ENCODE results near the gene CDKAL1. TPM values are rescaled to one million over a fixed set of nuclear protein-coding genes. Genes with fewer than 3 reads are reported as not detected.

Gene CDKAL1
- total RNA-seq, 3 donors from 2014 or later = 13.0 to 27.2 (median 18.0) TPM

- no peaks in the 10 kb centered on the region for H3K4me1 ChIP-seq
- no peaks in the 10 kb centered on the region for H3K27me3 ChIP-seq
- no peak overlapping the region for H3K4me3 ChIP-seq
- no peak for TF ChIP-seq CTCF (IDR thresholded peaks at IDR 0.05)
- no peak for TF ChIP-seq POLR2A (IDR thresholded peaks at IDR 0.05)
- TF ChIP-seq POLR2AphosphoS5 (IDR thresholded peaks at IDR 0.05) = no peak
- DNase-seq (ENCODE audit: low spot score in 2 of 2) = no peak
- H3K9me3 ChIP-seq = no peaks in the 10 kb centered on the region
- no peak overlapping the region for H3K27ac ChIP-seq
- intact Hi-C loops (cut with DNase I; ENCODE audit: low total_unique reads) = no loop called here
- H3K36me3 ChIP-seq = no peaks in the 10 kb centered on the region
These were observed 43.0 kb downstream of the CDKAL1 start for GRCh38 chr6:20577173-20577688.

- H3K4me1 ChIP-seq = no peaks in the 10 kb centered on the region
- DNase-seq (ENCODE audit: low spot score in 2 of 2) = no peak
- TF ChIP-seq POLR2AphosphoS5 (IDR thresholded peaks at IDR 0.05) = no peak
- no peak for TF ChIP-seq POLR2A (IDR thresholded peaks at IDR 0.05)
- TF ChIP-seq CTCF (IDR thresholded peaks at IDR 0.05) = no peak
- H3K27me3 ChIP-seq = no peaks in the 10 kb centered on the region
- H3K4me3 ChIP-seq = no peak overlapping the region
- intact Hi-C loops (cut with DNase I; ENCODE audit: low total_unique reads) = no loop called here
- no peak overlapping the region for H3K27ac ChIP-seq
- no peaks in the 10 kb centered on the region for H3K36me3 ChIP-seq
- no peaks in the 10 kb centered on the region for H3K9me3 ChIP-seq
These were observed 46.8 kb downstream of the CDKAL1 start for GRCh38 chr6:20581070-20581469.

- intact Hi-C loops (cut with DNase I; ENCODE audit: low total_unique reads) = no loop called here
- Histone ChIP-seq H3K4me3 (no peak overlapping the region), H3K36me3 (no peaks in the 10 kb centered on the region), H3K9me3 (no peaks in the 10 kb centered on the region), H3K27me3 (no peaks in the 10 kb centered on the region), H3K4me1 (no peaks in the 10 kb centered on the region), H3K27ac (no peak overlapping the region)
- no peak for DNase-seq (ENCODE audit: low spot score in 2 of 2)
- TF ChIP-seq CTCF (IDR thresholded peaks at IDR 0.05) (no peak), POLR2A (IDR thresholded peaks at IDR 0.05) (no peak), POLR2AphosphoS5 (IDR thresholded peaks at IDR 0.05) (no peak)
These were observed 48.6 kb downstream of the CDKAL1 start for GRCh38 chr6:20582586-20583443.

- no peaks in the 10 kb centered on the region for H3K36me3 ChIP-seq
- H3K27me3 ChIP-seq = no peaks in the 10 kb centered on the region
- H3K9me3 ChIP-seq = no peaks in the 10 kb centered on the region
- intact Hi-C loops (cut with DNase I; ENCODE audit: low total_unique reads) = no loop called here
- H3K4me1 ChIP-seq = no peaks in the 10 kb centered on the region
- TF ChIP-seq CTCF (IDR thresholded peaks at IDR 0.05) = no peak
- TF ChIP-seq POLR2A (IDR thresholded peaks at IDR 0.05) = no peak
- no peak for TF ChIP-seq POLR2AphosphoS5 (IDR thresholded peaks at IDR 0.05)
- no peak for DNase-seq (ENCODE audit: low spot score in 2 of 2)
- no peak overlapping the region for H3K27ac ChIP-seq
- no peak overlapping the region for H3K4me3 ChIP-seq
These were observed 49.2 kb downstream of the CDKAL1 start for GRCh38 chr6:20583444-20583800.

- H3K4me3 ChIP-seq = no peak overlapping the region
- no peaks in the 10 kb centered on the region for H3K36me3 ChIP-seq
- no peaks in the 10 kb centered on the region for H3K27me3 ChIP-seq
- DNase-seq (ENCODE audit: low spot score in 2 of 2) = no peak
- no peaks in the 10 kb centered on the region for H3K4me1 ChIP-seq
- H3K27ac ChIP-seq = no peak overlapping the region
- no peaks in the 10 kb centered on the region for H3K9me3 ChIP-seq
- intact Hi-C loops (cut with DNase I; ENCODE audit: low total_unique reads) = no loop called here
- TF ChIP-seq POLR2A (IDR thresholded peaks at IDR 0.05) (no peak), CTCF (IDR thresholded peaks at IDR 0.05) (no peak), POLR2AphosphoS5 (IDR thresholded peaks at IDR 0.05) (no peak)
These were observed 50.0 kb downstream of the CDKAL1 start for GRCh38 chr6:20584100-20584731.
